Measurements from ENCODE around the gene CHD1L. TPM values are rescaled to one million over a fixed set of nuclear protein-coding genes. Genes with fewer than 3 reads are reported as not detected.
A peak's percentile ranks its signal among the peaks of the same experiment; 100 is the strongest.

The CHD1L gene
- total and polyA plus RNA-seq, 7 donors = 4.8 to 20.5 (median 15.9) TPM

DNA sequence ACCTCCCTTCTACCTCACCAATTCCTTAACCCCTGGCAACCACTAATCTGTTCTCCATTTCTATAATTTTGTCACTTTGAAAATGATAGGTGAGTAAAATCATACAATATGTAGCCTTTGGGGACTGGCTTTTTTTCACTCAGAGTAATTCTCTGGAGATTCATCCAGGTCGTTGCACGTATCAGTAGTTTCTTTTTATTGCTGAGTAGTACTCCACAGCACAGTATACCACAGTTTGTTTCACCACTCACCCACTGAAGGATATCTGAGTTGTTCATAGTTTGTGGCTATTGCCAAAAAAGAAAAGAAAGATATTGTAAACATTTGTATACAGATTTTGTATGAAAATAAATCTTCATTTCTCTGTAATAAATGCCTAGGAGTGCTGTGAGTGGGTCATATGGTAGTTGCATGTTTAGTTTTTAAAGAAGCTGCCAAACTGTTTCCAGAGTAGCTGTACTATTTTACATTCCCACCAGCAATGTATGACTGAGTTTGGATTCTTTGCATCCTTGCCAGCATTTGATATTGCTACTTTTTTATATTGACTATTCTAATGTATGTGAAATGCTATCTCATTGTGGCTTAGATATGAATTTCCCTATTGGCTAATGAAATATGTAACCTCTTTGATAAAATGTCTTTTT lies 3.7 kb downstream of the CHD1L start:
- TF ChIP-seq, protein P1, sequence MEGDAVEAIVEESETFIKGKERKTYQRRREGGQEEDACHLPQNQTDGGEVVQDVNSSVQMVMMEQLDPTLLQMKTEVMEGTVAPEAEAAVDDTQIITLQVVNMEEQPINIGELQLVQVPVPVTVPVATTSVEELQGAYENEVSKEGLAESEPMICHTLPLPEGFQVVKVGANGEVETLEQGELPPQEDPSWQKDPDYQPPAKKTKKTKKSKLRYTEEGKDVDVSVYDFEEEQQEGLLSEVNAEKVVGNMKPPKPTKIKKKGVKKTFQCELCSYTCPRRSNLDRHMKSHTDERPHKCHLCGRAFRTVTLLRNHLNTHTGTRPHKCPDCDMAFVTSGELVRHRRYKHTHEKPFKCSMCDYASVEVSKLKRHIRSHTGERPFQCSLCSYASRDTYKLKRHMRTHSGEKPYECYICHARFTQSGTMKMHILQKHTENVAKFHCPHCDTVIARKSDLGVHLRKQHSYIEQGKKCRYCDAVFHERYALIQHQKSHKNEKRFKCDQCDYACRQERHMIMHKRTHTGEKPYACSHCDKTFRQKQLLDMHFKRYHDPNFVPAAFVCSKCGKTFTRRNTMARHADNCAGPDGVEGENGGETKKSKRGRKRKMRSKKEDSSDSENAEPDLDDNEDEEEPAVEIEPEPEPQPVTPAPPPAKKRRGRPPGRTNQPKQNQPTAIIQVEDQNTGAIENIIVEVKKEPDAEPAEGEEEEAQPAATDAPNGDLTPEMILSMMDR (IDR thresholded peaks at IDR 0.05) = no peak
- Histone ChIP-seq H3K4me1 (peaks cover 32% of the 10 kb centered on the region), H3K4me3 (no peak overlapping the region), H3K27me3 (ENCODE audit: insufficient read depth in 3 of 3, low read length in 2 of 3) (no peaks in the 10 kb centered on the region), H3K27ac (no peak overlapping the region), H3K36me3 (ENCODE audit: insufficient read depth in 1 of 2, low read depth in 1 of 2) (no peaks in the 10 kb centered on the region), H3K9me3 (no peaks in the 10 kb centered on the region)
- intact Hi-C loops (cut with DNase I) = no loop called here
- DNase-seq (no peak), ATAC-seq (no peak)
- WGBS, 3 donors = 60 to 95% (median 85%) methylated on average over 2 of the region's 2 CpGs

DNA sequence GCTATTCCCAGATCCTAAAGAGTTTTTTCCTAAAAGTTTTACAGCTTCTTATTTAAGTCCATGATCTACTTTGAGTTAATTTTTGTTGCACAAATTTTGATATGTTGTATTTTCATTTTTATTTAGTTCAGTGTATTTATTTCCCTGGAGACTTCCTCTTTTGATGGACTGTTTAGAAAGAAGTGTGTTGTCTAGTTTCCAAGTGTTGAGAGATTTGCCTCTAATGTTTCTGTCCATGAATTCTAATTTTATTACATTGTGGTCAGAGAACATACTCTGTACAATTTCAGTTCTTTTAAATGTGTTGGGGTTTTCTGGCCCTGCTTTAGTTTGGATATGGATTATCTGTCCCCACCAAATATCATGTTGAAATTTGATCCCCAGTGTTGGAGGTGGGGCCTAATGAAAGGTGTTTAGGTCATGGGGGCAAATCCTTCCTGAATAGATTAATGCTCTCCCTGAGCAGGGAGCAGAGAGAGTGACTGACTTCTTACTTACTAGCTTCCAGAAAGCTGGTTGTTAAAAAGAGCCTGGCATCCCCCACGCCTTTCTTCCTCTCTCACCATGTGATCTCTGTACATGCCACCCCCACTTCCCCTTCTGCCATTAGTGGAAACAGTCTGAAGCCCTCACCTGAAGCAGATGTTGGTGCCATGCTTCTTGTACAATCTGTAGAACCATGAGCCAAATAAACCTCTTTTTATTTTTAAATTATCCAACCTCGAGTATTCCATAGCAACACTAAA lies 4.6 kb downstream of the CHD1L start:
- TF ChIP-seq, protein P1 (IDR thresholded peaks at IDR 0.05) = no peak
- peak overlapping the region; percentile 42 for H3K27ac ChIP-seq
- WGBS, 3 donors = 56 to 73% (median 67%) methylated on average over 2 of the region's 2 CpGs

DNA sequence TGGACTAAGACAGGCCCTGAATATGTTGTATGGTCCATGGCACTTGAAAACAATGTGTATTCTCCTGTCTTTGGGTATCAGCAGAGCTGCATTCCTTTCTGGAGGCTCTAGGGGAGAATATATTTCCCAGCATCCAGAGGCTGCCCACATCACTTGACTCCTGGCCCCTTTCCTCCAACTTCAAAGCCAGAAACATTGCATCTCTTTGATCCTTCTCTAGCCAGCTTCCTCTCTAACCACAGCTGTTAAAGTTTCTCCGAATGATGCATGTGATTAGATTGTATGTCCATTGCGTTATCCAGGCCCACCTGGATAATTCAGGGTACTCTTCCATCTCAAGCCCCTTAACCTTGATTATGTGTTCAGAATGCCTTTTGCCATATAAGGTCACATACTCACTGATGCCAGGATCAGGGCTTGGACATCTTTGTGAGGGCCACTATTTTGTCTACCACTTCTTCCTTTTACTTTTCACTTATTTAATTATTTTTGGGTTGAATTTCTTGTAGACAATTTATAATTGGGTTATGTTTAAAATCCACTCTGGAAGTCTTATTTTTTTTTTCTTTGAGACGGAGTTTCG lies 5.3 kb downstream of the CHD1L start:
- TF ChIP-seq, protein P1 (IDR thresholded peaks at IDR 0.05) = no peak
- WGBS, 3 donors = 69 to 81% (median 70%) methylated on average over 4 of the region's 4 CpGs
- ATAC-seq (no peak), DNase-seq (no peak)
- H3K27me3 ChIP-seq (ENCODE audit: insufficient read depth in 3 of 3, low read length in 2 of 3) = no peaks in the 10 kb centered on the region
- peaks cover 0 to 2% of the 10 kb centered on the region in 2 donors for H3K36me3 ChIP-seq (ENCODE audit: insufficient read depth in 1 of 2, low read depth in 1 of 2)
- peak overlapping the region; percentile 42 for H3K27ac ChIP-seq
- H3K4me3 ChIP-seq = no peak overlapping the region
- no peaks in the 10 kb centered on the region for H3K9me3 ChIP-seq
- peaks cover 25% of the 10 kb centered on the region for H3K4me1 ChIP-seq
- intact Hi-C loops (cut with DNase I) = no loop called here

More for the DNA sequence above, 4.6 kb downstream of the CHD1L start:
- Histone ChIP-seq H3K9me3 (no peaks in the 10 kb centered on the region), H3K27me3 (ENCODE audit: insufficient read depth in 3 of 3, low read length in 2 of 3) (no peaks in the 10 kb centered on the region), H3K36me3 (ENCODE audit: insufficient read depth in 1 of 2, low read depth in 1 of 2) (no peaks in the 10 kb centered on the region), H3K4me1 (peaks cover 25% of the 10 kb centered on the region), H3K4me3 (no peak overlapping the region)
- intact Hi-C loops (cut with DNase I) = no loop called here
- ATAC-seq (no peak), DNase-seq (no peak)

DNA sequence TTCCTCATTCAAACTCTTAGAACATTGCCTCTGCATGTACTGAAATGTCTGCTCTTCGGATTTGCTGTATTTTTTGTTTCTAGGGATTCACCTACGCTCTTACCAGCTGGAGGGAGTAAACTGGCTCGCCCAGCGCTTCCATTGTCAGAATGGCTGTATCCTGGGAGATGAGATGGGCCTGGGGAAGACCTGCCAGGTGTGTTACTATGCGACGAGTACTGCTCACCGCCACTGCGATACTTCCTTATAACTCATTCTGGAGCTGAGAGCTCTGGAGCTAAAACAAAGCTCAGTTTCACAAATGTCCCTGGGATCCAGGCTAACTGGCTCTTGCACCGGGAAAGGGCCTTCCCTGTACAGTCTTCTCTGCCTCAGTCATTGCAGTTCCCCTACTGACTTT lies 10.1 kb downstream of the CHD1L start:
- DNase-seq (no peak), ATAC-seq (no peak)
- 93 to 95% (median 95%) methylated on average over 9 of the region's 9 CpGs for WGBS, 3 donors
- no peaks in the 10 kb centered on the region for H3K27me3 ChIP-seq (ENCODE audit: insufficient read depth in 3 of 3, low read length in 2 of 3)
- H3K4me3 ChIP-seq = no peak overlapping the region
- TF ChIP-seq, protein P1 (IDR thresholded peaks at IDR 0.05) = no peak
- H3K27ac ChIP-seq = no peak overlapping the region
- no peaks in the 10 kb centered on the region for H3K9me3 ChIP-seq
- H3K36me3 ChIP-seq (ENCODE audit: insufficient read depth in 1 of 2, low read depth in 1 of 2) = peaks cover 3 to 36% of the 10 kb centered on the region in 2 donors
- intact Hi-C loops (cut with DNase I) = no loop called here
- H3K4me1 ChIP-seq = peaks cover 3% of the 10 kb centered on the region
